KG1 (cell line): Measurements from ENCODE around the gene SGMS2.

Experiments used
- DNase-seq: peaks from one replicate; lab custom pipeline; 2025; lab: John Stamatoyannopoulos, UW

SGMS2 gene

DNA sequence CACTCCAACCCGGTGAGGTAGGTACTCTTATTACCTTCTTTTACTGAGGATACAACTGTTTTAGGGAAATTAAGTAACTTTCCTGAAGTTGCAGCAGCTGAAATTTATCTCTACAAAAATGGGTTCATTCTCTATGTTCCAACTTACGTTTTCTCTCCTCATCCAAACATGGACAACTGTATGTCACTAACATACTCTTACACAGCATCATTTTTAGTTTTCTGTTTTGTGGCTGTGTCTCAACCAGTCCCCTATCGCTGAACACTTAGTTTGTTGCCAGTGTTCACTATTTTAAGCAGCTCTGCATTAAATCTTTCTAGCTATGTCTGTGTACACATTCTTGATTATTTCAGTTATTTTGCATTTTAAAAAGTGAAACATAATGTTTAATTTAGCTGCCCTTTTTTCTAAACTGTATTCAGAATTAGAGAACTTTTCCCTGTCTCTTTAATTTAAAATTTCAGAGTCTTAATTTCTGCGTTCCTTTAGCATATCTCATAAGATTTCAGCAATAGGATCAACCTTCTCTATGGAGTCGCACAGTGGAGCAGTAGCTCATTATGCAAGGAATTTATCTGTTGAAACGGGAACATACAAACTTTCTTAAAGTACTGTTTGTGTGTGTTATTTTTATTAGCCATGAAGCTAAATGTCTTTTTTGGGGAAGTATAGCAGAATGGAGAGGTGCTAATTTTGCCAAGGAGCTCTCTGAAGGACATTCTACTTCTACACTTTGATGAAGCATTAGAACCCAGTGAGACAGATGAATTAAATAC, 3.8 kb downstream of the SGMS2 start:
- no peak for DNase-seq

DNA sequence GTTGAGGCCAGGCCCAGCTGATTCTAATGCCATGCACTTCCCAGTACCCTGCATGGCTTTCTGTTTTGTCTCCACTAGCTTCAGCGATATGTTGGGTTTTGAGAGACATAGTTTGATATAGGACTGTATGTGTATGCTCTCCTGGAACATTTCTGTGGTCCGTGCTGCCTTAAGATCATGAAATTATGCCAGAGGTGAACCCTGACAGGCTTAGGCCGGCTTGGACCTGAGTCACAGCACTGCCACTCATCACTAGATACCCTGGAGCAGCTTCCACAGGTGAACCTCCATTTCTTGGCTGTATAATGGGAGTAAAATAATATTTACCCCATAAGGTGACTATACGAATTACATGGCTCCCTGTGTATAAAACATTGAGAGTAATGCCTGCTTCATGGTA, 6.4 kb downstream of the SGMS2 start:
- DNase-seq = no peak

DNA sequence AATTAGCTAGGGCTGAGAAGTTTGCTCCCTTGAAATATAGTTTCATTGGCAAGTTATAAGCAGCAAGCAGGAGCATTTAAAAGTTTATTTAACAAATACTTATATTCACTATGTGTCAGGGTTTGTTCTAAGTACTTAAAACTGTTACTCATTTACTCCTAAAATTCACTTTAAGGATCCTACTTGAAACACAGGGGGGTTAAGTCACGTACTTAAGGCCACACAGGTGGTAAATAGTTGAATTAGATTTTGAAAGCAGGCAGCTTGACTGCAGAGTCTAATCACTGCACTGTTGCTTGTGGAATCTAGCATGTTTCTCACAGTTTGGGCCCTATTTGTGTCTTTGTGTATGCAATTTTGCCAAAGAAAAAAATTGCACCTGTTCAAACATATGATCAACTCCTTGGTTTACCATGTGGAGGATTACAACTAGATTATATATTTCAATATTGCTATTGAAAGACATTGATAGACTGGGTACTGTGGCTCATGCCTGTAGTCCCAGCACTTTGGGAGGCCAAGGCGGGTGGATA, 7.6 kb downstream of the SGMS2 start:
- DNase-seq = no peak

DNA sequence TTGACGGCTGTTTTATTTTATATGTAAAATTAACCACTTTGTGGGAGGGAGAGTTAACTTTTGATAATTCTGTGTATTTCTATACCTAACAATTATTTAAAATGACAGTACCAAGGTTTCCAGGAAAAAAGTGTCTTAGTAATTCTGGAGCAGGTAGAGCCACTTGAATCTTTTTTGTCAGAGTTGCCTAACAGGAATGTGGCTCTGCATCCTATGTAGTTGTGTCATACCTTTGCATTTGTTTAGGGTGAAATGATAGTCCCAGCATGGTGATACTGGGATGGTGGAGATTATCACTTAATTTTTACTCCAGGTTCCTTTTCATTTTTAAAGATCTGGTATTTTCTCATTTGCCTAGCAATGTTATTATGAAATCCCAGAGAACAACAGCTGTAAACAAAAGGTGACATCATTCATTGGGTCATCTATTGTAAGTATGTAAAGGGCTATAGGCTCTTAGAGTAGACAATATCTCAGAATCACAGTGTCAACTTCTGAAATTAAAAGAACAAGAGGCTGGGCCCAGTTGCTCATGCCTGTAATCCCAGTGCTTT, 9.6 kb downstream of the SGMS2 start:
- no peak for DNase-seq

DNA sequence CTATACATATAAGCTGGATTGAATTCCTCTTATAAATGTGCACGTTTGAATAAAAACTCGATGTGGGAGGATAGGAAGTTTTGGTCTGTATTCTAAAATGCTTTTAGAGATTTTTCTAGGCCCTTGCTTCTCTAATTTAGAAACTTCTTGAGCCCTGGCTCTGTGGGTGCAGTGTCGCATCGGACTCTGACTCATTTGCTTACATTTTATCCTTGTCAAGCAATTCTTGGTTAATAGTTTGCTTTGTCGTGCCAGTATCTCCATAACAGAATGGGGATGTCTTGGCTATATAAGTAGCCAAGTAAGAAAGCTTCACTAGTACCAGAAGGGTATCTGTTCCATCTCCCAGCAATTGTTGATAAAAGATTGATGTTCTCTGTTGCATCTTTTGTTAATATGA, 10.7 kb downstream of the SGMS2 start:
- no peak for DNase-seq

DNA sequence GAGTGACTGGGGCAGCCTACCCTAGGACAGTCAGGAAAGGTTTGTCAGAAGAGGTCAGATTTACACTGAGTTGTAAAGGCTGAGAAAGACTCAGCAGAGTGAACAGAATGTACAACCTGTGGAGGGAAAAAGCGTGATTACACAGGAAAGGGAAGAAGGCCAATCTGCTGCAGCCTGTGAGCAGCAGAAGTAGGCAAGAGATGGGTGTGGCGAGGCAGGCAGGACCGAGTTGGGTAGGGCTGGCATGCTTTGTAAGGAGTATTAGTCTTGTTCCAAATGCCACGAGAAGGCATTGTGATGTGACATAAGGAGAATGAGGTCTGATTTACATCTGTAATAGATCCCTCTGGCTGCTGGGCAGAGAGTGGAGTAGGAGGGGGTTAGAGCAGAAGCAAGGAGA, 12.6 kb downstream of the SGMS2 start:
- no peak for DNase-seq

DNA sequence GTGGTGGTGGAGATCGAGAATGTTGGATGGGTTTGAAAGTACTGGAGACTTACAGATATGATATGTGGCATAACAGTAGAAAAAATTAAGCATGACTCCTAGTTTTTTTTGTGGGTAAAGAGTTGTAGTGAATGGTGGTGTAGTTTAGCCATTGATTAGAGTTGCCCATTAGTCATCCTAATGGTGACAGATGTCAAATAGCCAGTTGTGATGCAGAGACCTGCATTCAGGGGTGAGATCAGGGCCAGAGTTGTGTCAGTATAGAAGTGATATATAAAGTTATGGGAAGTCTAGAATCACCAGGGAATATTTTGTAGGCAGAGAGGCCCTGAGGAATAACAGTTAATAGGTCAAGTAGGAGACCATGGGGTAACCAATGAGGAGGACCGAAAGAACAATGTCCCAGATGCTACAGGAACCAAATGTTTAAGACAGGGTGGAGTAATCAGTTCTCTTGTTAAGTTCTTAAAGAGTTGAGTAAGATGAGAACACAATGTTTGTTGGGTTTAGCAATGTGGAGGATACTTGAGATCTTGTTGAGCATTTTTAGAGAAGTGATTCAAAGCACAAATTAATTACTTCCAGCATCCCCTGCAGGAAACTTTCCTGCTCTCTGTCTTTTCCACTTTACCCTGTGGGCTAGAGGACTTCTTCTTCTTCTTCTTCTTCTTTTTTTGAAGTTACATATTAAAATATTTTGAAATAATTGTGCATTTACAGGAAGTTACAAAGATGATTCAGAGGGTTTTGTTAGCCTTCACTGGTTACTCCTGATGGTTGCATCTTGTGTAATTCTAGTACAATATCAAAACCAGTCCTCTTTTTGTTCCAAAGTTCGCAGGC, 13.3 kb downstream of the SGMS2 start:
- DNase-seq = no peak

DNA sequence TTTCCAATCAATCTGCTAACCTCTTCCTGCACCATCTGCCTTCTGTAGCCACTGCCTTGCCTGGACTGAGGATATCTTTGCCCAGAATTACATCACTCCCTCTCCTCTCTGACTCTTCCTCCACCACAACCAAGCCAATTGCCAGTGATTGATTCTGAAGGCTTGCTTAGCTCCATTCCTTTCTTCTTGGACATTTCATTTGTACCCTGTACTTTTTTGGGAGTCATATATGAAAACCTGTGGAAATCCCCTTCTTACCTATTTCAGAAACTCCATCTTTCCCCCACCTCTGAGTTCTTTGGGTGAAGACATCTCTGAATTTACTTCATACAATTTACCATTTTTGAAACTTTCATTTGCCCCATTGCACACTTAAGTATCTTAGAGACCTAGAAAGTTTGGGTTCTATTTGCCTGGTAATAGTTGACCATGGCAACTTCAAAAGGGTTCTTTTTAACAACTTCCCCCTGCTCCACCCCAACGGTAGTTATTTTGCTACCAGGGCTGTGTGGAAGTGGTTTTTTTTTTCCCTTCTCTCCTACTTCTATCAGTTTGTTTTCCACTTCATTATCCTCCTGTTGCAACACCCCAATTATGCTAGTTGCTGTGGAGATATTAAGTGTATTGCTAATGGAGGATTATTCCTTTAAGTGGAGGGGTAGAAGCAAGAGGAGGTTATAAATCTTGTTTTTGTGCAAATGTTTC, 14.3 kb downstream of the SGMS2 start:
- DNase-seq = no peak

DNA sequence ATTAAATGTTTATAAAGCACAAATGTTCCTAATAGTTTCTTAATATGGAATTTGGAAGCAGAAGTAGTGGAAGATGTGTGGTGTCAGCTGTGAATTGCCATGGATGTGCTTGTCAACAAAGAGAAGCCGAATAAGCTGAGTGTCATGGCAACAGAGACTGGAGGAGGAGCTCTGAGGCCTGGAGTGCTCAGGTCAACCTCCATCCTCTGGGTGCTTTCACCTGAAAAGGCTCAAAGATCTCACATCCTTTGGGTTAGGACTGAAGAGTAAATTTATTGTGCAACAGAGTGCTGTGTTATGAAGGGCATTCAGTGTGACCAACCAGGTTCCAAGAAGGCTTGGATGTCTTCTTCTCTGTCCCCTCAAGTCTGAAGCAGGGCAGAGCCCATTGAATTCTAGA, 18.7 kb downstream of the SGMS2 start:
- DNase-seq = no peak

DNA sequence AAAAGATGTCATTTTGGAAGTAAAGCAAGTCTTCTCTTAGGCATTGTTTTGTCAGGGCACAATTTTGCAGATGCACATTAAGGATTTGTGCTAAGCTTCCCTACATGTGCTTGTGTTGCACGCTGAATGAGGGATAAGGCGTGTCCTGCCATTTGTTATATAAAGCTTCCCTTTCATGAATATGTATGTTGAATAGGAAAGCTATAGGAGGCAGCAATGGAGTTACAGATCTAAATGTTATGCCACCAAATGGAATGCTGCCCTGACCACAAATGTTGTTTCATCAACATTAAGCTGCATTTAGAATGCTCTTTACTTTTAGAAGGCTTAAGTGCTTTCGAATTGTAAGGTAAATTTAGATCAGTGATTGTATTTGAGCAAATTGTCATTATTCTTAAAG, 20.9 kb downstream of the SGMS2 start:
- no peak for DNase-seq

DNA sequence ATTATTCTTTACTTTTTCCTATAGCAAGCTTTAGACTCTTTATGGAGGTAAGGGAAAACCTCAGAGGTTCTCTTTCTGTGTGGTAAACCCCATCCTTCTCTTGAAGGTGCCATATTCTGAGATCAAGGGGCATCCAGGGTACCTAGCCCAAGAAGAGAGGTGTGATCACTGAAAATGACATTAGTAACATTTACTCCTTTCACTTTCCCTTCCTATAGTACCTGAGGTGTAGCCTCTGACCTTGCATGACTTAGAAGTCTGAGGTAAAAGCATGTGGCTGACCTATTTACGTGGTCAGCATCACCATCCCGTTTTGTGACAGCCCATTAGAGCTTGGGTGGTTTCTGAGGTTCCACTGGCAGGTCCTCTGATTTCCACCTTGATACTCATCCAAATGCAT, 25.7 kb downstream of the SGMS2 start:
- no peak for DNase-seq

DNA sequence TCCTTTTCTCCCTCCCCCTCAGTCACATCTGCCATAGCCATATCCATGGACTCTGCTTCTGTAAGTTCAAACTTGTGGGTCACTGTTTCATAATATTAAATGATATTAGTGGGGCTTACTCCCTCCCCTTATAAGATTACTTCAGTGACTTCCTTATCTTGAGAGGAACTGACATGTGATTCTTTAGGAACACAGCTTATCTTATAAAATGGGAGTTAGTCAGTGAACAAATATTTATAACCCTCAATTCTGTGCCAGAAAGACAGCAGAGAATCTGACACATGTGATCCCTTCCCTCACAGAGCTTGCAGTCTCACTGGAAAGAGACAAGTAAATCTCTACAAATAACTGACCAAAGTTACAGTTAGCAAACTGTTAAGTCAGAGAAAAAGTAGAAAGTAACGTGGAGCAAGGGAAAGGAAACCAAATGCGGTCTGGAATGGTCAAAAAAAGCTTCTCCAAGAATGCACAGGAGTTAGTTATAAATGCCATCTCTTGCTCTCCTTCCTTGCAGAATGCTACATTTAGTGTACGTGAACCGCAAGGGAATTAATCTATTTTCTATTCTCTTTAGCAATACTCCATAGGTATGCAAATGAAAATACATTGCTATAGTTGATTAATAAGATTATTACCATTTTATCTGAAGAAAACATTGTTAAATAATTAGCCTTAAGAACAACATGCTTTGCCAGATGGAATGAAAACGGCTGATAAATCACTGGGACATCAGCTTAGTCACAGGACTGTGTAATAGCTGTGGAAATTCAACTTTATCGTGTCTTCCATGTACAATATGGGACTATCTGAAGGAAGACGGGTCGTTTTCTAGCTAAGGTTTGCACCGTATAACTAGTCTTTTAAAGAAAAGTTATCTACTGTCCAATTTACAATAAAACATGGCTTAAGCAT, 29.0 kb downstream of the SGMS2 start:
- no peak for DNase-seq

DNA sequence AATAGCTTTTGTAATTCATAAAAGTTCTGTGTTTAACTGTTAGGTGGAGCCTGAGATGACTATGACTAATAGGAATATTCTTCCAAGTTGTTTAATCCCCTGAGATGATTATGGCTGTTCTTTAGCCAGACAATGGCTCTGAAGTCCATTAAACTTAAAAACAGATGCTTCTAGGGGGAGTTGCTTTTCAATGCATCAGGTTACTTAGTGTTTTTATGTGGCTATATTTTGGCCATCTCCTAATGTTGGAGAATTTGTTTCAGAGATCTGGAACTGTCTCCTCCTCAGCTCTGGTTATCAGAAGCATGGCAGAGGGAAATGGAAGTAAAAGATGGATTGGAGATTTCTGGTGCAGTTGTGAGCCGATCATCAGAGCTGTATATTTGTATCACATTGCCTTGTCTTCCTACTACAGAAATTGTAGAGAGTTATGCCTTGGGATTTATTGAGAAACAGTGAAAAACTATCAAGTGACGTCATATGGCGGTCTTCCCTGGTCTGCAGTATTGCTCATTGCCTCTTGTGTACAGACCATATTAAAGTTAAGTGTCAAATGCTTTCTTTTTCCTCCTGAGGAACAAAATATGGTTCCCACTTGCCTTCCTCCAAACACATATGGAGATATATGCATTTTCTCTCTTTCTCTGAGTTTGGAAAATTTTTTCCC, 29.8 kb downstream of the SGMS2 start:
- DNase-seq = no peak

DNA sequence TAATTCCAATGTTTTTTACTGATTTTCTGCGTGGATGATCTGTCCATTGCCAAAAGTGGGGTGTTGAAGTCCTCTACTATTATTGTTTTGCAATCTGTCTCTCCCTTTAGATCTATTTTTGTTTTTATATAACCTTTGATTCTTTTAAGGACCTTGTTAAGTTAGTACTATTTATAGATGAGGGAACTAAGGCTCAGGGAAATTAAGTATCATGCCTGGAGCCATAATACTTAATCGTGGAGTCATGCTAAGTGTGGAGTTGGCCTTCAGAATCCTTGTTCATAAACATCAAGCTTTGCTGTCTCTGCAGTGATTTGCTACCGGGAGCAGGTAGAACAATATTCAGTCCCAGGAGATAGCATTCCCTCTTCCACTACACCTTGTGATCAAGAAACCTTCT, 31.0 kb downstream of the SGMS2 start:
- DNase-seq = no peak

DNA sequence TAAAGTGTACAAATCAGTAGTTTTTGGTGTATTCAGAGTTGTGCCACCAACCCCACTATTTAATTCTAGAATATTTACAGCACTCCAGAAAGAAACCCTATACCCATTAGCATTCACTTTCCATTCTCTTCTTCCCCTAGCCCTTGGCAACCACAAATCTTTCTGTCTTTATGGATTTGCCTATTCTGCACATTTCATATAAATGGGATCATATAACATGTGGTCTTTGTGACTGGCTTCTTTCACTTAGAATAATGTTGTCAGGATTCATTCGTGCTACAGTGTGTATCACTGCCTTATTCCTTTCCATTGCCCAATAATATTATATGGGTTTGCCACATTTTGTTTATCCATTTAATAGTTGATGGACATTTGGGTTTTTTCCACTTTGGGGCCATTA, 32.2 kb downstream of the SGMS2 start:
- DNase-seq = no peak

DNA sequence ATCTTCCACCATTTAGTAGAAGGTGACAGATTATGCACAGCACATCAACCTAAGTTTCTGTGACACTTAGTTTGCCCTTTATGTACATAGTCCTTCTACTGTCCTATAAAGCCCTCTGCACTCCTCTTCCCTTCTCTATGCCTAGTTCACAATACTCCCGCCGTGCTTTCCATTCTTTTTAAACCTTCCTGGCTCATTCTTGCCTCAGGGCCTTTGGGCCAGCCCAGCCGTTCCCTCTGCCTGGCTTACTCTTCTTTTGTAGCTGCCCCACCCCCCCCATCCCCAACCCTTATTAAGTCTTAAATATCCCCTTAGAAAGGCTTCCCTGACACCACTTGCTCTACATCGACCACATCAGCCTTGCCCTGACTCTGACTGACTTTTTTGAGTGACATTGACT, 33.0 kb downstream of the SGMS2 start:
- DNase-seq = no peak

DNA sequence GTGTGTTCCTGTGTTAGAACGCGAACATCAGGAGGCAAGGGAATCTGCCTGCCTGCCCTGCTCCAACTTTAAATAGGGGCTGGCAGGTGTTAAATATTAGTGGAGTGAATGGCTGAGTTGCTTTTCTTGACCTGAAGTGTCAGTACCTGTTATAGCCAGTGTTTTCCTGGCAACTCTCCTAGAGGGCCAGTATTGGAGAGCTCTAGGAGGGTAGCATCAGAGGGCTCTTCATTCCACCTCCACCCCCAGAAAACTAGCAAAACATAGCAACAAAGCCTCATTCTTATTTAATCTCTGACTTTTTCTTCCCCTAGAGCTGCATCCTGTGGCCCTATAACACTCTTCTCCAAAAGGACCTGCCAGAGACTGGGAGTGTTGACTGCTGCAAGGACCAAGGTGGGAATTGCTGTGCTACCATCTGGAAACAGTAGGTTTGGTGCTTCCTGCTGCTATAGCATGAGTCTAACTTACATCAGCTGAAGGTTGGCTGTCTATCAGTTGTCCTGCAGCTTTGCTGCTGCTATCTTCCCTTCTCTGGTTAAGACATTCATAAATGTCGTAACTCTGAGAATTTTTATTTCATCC, 33.5 kb downstream of the SGMS2 start:
- no peak for DNase-seq

DNA sequence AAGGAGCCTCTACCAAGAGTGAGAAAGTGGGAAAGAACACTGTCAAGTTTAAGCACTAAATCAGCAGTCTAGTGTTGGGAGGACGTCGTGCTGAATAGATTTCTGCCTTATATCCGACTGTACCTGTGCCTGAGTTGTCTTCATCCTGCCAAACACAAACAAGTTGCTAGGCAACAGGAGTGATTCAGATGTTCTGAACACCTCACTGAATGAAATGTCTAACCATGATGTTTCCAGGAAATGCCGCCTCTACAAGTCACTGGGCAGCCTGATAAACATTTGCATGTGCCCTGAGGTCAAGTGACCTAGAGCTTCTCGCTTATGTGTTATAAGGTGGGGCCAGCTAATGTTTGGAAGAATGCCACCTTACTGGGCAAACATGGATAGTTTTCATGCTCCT, 37.9 kb downstream of the SGMS2 start:
- DNase-seq = no peak

DNA sequence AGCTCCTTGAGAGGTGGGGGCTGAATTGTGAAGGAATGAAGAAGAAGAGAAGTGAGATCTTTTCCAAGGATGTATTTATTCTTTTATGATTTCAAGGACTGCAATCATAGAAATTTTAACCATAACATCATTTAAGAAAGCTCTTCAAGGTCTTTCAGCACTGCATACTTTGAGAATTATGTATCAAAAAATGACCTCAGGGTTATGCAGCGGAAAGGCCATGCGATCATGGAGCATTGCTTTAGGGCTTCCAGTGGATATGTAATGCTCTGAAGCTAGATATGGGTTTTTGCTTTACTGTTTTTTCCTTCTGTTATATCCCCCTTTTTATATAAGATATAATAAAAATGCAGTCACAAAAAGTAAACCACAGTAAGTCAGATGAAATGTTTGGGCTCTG, 38.7 kb downstream of the SGMS2 start:
- DNase-seq = no peak

DNA sequence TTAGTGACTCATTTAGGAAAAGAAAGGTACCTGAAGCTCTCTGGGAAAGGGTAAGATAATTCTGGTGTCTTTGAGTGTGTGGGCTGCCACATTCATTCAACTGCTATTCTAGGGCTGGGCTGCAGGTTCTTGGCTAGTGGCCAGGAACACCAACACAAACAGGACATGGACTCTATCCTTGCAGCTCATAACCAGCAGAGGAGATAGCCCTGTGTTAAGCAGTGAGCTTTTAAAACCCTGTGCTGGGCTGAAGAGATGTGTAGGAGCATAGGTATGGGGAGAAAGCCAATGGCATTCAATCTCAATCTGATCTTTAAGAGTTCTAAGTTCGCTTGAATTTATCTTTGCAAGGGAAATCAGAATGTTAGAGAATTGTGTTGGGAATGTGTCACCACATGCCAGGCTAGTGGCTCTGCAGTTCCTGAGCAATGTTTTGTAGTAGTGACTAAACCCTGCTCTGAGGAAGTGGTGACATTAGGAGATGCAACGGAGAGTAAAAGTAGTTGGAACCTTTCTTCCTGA, 39.2 kb downstream of the SGMS2 start:
- DNase-seq = no peak
